Gastrocnemius medialis (tissue), 4 donors: Measurements from ENCODE around the gene HOXC13. TPM values are rescaled to one million over a fixed set of nuclear protein-coding genes. Genes with fewer than 3 reads are reported as not detected.

Experiments
- ATAC-seq, 2 donors: fragments of 150-250 bp; one replicate each; pipeline ENCODE4 v1.9.1; 2016
- DNase-seq, 2 donors: peaks; one replicate each; pipeline ENCODE4 v3.0.0-alpha.2; 2019
- H3K27ac ChIP-seq, 4 donors: fragments of 200-600 bp; sonication (generic); 1 replicate in 1 of 4; 2 replicates in 3 of 4; pipeline ENCODE4 v1.5.1; 2016 to 2018; ENCODE audit warnings: mild to moderate bottlenecking in 2 of 4, moderate library complexity in 1 of 4
- H3K27me3 ChIP-seq, 3 donors: fragments of 200-600 bp; sonication (generic) in 2 of 3; 1 replicate in 1 of 3; 2 replicates in 2 of 3; pipeline versions ENCODE4 v1.5.1 to v1.6.0; 2016 to 2019; ENCODE audit warnings: mild to moderate bottlenecking in 1 of 3, moderate library complexity in 1 of 3
- H3K36me3 ChIP-seq, 2 donors: fragments of 200-600 bp; sonication (generic) in 1 of 2; one replicate each; pipeline ENCODE4 v1.5.1; 2017 to 2018
- H3K4me1 ChIP-seq, 2 donors: fragments of 200-600 bp; sonication (generic) in 1 of 2; one replicate each; pipeline ENCODE4 v1.5.1; 2016 to 2017; ENCODE audit warnings: mild to moderate bottlenecking in 2 of 2
- H3K4me3 ChIP-seq, 4 donors: fragments of 200-600 bp; sonication (generic) in 3 of 4; 1 replicate in 1 of 4; 2 replicates in 3 of 4; pipeline ENCODE4 v1.5.1; 2016 to 2019; ENCODE audit warnings: mild to moderate bottlenecking in 2 of 4
- H3K9me3 ChIP-seq, 3 donors: fragments of 200-600 bp; sonication (generic) in 2 of 3; 1 replicate in 1 of 3; 2 replicates in 2 of 3; pipeline ENCODE4 v1.5.1; 2016 to 2019
- POLR2A ChIP-seq, 2 donors: fragments of 450-650 bp; IDR thresholded peaks; one replicate each; pipeline ENCODE4 v1.6.1; 2017; ENCODE audit warnings: antibody characterized with exemption in 2 of 2, mild to moderate bottlenecking in 2 of 2, moderate library complexity in 2 of 2
- in situ Hi-C, 4 donors: fragments of 200-750 bp; cut with MboI; loops; one replicate each; pipeline versions ENCODE4 v1.15.0 to v1.8.0; 2017; ENCODE audit warnings: low sequenced_read_pairs in 4 of 4
- intact Hi-C: fragments of 100-400 bp; cut with DNase I; formaldehyde crosslinking; loops from one replicate; pipeline ENCODE4 v1.15.1; 2023; ENCODE audit warnings: low total_unique reads
- total RNA-seq, 4 donors: library from RNA; depleted of rRNA; stranded (reverse); fragments of >200 nt; gene quantifications; one replicate each; pipeline versions ENCODE4 v1.1.0 to v1.2.3, GENCODE V29; 2016
- TF ChIP-seq, protein P1 (sequence below), 5 experiments: fragments of 450-650 bp in 3 of 5; fragments of 200-600 bp in 2 of 5; sonication (generic) in 2 of 5; IDR thresholded peaks in 4 of 5; conservative IDR thresholded peaks in 1 of 5; 1 replicate in 4 of 5; 2 replicates in 1 of 5; pipeline ENCODE4 v1.5.1; 2016 to 2019; ENCODE audit warnings: antibody characterized with exemption in 5 of 5, mild to moderate bottlenecking in 3 of 5, moderate library complexity in 3 of 5

The HOXC13 gene
- total RNA-seq, 4 donors from 2014 or later: 0.10 to 0.33 TPM; not detected in 2

DNA sequence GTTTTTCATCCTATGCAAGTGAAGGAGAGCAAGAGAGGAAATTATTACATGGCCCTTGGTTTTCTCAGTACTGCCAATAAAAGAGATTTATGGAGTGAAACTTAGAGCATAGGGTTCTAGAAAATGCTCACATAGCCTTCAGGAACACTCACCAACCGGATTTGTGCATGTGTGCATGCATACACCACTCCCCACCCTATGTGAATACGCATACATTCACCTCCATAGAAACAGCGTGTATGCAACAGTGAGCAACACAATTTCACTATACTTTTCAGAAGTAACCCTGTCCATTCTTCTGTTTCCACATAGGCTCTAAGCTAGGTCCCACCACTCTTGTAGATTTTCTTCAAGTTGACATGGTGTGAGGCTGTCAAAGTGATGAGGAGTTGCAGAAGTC is 31.5 kb upstream of the HOXC13 start:
- in situ Hi-C loops (no loop called here), intact Hi-C loops (no loop called here)
- H3K4me1 ChIP-seq: no peaks in the 10 kb centered on the region
- H3K4me3 ChIP-seq: no peak overlapping the region
- no peaks in the 10 kb centered on the region for H3K9me3 ChIP-seq
- TF ChIP-seq, protein P1, sequence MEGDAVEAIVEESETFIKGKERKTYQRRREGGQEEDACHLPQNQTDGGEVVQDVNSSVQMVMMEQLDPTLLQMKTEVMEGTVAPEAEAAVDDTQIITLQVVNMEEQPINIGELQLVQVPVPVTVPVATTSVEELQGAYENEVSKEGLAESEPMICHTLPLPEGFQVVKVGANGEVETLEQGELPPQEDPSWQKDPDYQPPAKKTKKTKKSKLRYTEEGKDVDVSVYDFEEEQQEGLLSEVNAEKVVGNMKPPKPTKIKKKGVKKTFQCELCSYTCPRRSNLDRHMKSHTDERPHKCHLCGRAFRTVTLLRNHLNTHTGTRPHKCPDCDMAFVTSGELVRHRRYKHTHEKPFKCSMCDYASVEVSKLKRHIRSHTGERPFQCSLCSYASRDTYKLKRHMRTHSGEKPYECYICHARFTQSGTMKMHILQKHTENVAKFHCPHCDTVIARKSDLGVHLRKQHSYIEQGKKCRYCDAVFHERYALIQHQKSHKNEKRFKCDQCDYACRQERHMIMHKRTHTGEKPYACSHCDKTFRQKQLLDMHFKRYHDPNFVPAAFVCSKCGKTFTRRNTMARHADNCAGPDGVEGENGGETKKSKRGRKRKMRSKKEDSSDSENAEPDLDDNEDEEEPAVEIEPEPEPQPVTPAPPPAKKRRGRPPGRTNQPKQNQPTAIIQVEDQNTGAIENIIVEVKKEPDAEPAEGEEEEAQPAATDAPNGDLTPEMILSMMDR (IDR thresholded peaks at IDR 0.05 in 4 of 5, conservative IDR thresholded peaks at IDR 0.05 in 1 of 5): no peak
- no peak for TF ChIP-seq POLR2A (IDR thresholded peaks at IDR 0.05)
- H3K36me3 ChIP-seq: no peaks in the 10 kb centered on the region
- H3K27ac ChIP-seq: no peak overlapping the region
- DNase-seq (no peak), ATAC-seq (no peak)
- peaks cover 0 to 16% (median 11%) of the 10 kb centered on the region in 3 donors for H3K27me3 ChIP-seq

DNA sequence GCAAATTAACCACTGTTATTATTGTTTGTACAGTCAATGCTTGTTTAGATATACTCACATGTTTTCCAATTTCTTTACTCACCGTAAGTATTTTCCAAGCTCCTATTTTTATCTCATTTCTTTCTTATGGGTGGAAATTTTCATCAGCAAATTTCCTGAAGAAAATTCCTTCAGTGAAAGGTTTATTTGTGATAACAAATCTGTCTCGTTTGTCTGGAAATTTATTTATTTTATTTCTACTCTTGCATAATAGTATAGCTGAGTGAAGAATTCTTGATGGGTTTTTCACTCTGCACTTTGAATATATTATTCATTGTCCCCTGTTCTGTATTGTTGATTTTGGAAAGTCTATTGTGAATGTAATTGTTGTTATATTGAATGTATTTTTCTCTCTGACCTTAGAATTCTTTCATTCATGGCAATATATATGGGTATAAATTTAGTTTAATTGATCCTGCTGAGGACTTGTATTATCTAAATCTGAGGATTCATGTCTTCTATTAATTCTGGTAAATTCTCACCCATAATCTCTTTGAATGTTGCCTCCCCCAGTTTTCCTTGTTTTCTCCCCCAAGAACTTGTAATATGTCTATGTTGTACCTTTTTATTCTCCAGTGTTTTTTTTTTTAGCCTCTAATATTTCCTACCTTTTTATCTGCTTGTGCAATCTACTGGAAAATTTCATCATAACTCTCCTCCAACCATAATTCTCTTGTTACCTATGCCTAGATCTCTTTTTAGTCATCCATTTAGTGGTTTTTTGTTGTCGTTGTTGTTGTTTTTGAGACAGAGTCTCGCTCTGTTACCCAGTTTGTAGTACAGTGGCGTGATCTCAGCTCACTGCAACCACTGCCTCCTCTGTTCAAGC is 21.6 kb upstream of the HOXC13 start:
- intact Hi-C loops: no loop called here
- Histone ChIP-seq H3K27me3 (peaks cover 0 to 42% (median 30%) of the 10 kb centered on the region in 3 donors), H3K4me1 (no peaks in the 10 kb centered on the region), H3K27ac (no peak overlapping the region), H3K4me3 (no peak overlapping the region), H3K9me3 (no peaks in the 10 kb centered on the region), H3K36me3 (no peaks in the 10 kb centered on the region)
- in situ Hi-C loops: no loop called here
- ATAC-seq (no peak), DNase-seq (no peak)
- TF ChIP-seq, protein P1 (IDR thresholded peaks at IDR 0.05 in 4 of 5, conservative IDR thresholded peaks at IDR 0.05 in 1 of 5): no peak
- TF ChIP-seq POLR2A (IDR thresholded peaks at IDR 0.05): no peak

DNA sequence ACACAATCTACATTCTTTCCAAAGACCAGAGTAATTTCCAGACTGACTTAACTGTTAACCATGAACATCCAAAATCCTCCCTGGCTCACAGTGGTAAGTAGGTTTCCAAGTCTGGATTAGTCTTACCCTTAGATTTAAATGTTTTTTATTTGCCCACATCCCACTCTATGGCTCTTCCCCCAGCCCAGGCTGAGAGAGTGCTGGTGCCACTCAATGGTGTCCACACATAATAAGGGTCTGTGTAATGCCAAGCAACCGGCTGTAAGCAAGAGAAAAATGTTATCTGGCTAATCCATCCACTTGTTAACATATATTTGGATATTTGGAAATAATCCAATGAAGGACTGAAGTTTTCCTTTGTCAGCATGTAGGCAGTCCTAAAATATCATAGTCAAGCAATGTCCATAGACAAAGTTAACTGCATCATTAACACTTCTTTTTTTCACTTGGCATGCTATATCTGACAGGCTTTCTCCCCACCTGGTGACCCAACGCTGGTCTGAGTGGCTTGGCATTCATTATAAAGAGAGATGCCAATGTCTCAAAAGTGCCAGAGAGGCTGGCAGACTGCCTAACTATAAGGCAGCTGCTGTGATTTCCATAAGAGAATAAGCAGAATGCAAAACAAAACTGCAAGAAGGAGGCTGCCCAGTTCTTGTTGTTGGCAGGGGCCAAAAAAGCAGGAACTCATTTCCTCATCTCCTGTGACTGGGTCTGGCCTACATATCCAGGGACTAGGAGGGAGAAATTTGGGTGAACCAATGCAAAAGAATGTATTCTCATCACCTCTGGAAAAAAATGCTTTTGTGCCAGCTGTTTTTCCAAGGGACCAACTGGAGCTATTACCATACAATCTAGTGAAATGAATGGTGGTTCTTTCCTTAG is 13.9 kb upstream of the HOXC13 start:
- no peak overlapping the region for H3K4me3 ChIP-seq
- in situ Hi-C loops: no loop called here
- no peaks in the 10 kb centered on the region for H3K4me1 ChIP-seq
- ATAC-seq: no peak
- no peak for DNase-seq
- no peak overlapping the region for H3K27ac ChIP-seq
- TF ChIP-seq POLR2A (IDR thresholded peaks at IDR 0.05): no peak
- TF ChIP-seq, protein P1 (IDR thresholded peaks at IDR 0.05 in 4 of 5, conservative IDR thresholded peaks at IDR 0.05 in 1 of 5): no peak
- no peaks in the 10 kb centered on the region for H3K9me3 ChIP-seq
- peaks cover 41 to 69% (median 54%) of the 10 kb centered on the region in 3 donors for H3K27me3 ChIP-seq
- H3K36me3 ChIP-seq: no peaks in the 10 kb centered on the region
- intact Hi-C loops: no loop called here

DNA sequence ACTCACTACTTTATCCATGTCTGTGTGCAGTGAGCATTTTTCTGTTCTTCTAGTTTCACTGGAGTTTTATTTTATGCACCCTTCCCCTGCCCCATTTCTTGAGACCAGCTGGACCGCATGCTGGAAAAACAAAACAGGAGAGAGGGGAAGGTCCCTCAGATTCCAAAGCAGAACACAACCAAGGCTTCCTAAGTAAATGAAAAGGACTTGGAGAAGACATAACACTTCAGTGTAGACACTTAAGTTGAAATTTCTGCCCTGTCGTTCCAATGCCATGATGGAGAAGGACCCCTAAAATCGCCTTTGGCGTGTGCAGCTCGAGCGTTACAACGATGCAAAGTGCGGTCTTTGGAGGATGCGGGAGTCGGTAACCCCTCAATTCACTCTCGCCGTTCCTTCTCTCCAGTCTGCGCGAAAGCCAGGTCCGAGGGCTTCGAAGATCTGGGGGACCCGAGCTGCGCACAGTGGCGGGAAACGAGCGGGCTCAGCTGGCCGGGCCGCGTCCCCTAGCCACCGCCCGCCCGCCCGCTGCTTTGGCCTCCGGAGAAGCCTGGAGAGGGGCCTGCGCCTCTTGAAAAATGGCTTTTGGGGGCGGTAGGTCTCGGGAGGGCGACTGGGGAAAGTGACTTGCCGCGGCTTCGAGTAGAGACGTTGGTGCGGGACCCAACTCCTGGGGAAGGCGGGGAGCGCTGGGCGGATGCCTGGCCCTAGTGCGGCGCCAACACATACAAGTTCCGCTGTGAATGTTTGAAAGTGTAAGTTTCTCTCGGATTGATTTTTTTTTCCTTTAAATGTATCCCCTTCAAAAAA is 11.2 kb upstream of the HOXC13 start:
- no peak for ATAC-seq
- in situ Hi-C loops: no loop called here
- Histone ChIP-seq H3K36me3 (no peaks in the 10 kb centered on the region), H3K4me3 (no peak overlapping the region), H3K27me3 (peaks cover 68 to 85% (median 68%) of the 10 kb centered on the region in 3 donors), H3K27ac (no peak overlapping the region), H3K9me3 (no peaks in the 10 kb centered on the region), H3K4me1 (no peaks in the 10 kb centered on the region)
- DNase-seq: no peak
- TF ChIP-seq, protein P1 (IDR thresholded peaks at IDR 0.05 in 4 of 5, conservative IDR thresholded peaks at IDR 0.05 in 1 of 5): no peak
- TF ChIP-seq POLR2A (IDR thresholded peaks at IDR 0.05): no peak
- intact Hi-C loops: no loop called here
